Small intestine (tissue), 7 donors: ENCODE measurements around the gene CSNK2A3. TPM values are rescaled to one million over a fixed set of nuclear protein-coding genes. Genes with fewer than 3 reads are reported as not detected.

Source experiments
- DNase-seq, 2 donors: peaks; one replicate each; pipeline versions ENCODE4 v3.0.0 to v3.0.0-alpha.2; 2013
- FAIRE-seq: peaks from 2 replicates; lab custom pipeline; 2012; peaks lifted over from hg19 to GRCh38; lab: Jason Lieb, UNC
- H3K27ac ChIP-seq, 3 donors: one replicate each; pipeline ENCODE4 v1.5.1; 2013; ENCODE audit warnings: low read length in 2 of 3, mild to moderate bottlenecking in 2 of 3, control low read depth in 1 of 3, inconsistent platforms in 1 of 3, low read depth in 1 of 3, moderate library complexity in 1 of 3
- H3K27me3 ChIP-seq, 3 donors: one replicate each; pipeline ENCODE4 v1.6.1; 2013; ENCODE audit warnings: low read length in 3 of 3, inconsistent platforms in 1 of 3; ENCODE audit not compliant: control insufficient read depth in 3 of 3, insufficient read depth in 3 of 3
- H3K36me3 ChIP-seq, 3 donors: one replicate each; pipeline ENCODE4 v1.6.1; 2013; ENCODE audit warnings: low read length in 3 of 3, inconsistent platforms in 1 of 3, low read depth in 1 of 3, mild to moderate bottlenecking in 1 of 3, moderate library complexity in 1 of 3; ENCODE audit not compliant: control insufficient read depth in 3 of 3, insufficient read depth in 2 of 3
- H3K4me1 ChIP-seq, 3 donors: one replicate each; pipeline ENCODE4 v1.6.1; 2013; ENCODE audit warnings: low read length in 2 of 3, inconsistent platforms in 1 of 3, low read depth in 1 of 3, mild to moderate bottlenecking in 1 of 3, moderate library complexity in 1 of 3; ENCODE audit not compliant: control insufficient read depth in 3 of 3, insufficient read depth in 2 of 3
- H3K4me3 ChIP-seq, 3 donors: one replicate each; pipeline ENCODE4 v1.5.1; 2013; ENCODE audit warnings: low read length in 3 of 3, control low read depth in 1 of 3, inconsistent platforms in 1 of 3, low read depth in 1 of 3, mild to moderate bottlenecking in 1 of 3, moderate library complexity in 1 of 3
- H3K9me3 ChIP-seq, 2 donors: one replicate each; pipeline ENCODE4 v1.6.1; 2013; ENCODE audit warnings: low read depth in 1 of 2, low read length in 1 of 2; ENCODE audit not compliant: control insufficient read depth in 2 of 2, insufficient read depth in 1 of 2
- WGBS, 3 donors: extraction: QIAGEN DNeasy Blood & Tissue Kit; methylation state at CpG; one replicate each; pipeline ENCODE4 v1.1.7; 2013; 5-methylcytosine and 5-hydroxymethylcytosine counted together
- polyA plus RNA-seq, 4 donors: library from polyadenylated mRNA; stranded (reverse) in 3 of 4; unstranded in 1 of 4; fragments of 200-250 nt in 3 of 4; fragments of 120-200 nt in 1 of 4; gene quantifications; one replicate each; pipeline versions ENCODE4 v1.2.1 to v1.2.3, GENCODE V29; 2013
- donor health status: healthy with polysubstance abuse.
- donor health status: control.
- donor health status: control.
- donor health status: Bipolar disorder and iron deficiency.
- donor health status: healthy.

CSNK2A3 gene
- polyA plus RNA-seq, 4 donors: 0.51 to 2.8 (median 1.0) TPM

DNA sequence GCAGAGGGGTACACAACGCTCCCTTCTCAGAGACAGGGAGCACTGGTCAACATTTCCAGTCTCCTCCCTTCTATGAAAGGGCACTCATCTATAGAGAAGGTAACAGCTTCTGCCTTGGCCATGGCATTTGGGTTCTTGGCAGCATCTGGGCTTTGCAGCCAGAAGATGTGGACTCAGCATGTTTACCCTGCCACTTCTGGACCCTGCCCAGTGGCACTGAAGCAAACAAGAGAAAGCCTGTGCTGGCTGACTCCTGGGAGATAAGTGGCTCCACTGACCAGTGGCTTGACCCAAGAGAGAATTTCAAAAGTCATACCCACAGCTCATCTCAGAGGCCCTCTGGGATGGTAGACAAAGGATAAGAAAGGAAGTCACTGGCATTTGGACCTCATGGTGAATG lies 8.0 kb downstream of the CSNK2A3 start:
- no peaks in the 10 kb centered on the region for H3K4me1 ChIP-seq
- H3K27ac ChIP-seq: no peak overlapping the region
- no peak overlapping the region for H3K4me3 ChIP-seq
- no peaks in the 10 kb centered on the region for H3K9me3 ChIP-seq
- no peaks in the 10 kb centered on the region for H3K27me3 ChIP-seq
- 81 to 91% (median 90%) methylated on average over 1 of the region's 1 CpG for WGBS, 3 donors
- no peak for DNase-seq
- no peaks in the 10 kb centered on the region for H3K36me3 ChIP-seq
- FAIRE-seq: no peak

DNA sequence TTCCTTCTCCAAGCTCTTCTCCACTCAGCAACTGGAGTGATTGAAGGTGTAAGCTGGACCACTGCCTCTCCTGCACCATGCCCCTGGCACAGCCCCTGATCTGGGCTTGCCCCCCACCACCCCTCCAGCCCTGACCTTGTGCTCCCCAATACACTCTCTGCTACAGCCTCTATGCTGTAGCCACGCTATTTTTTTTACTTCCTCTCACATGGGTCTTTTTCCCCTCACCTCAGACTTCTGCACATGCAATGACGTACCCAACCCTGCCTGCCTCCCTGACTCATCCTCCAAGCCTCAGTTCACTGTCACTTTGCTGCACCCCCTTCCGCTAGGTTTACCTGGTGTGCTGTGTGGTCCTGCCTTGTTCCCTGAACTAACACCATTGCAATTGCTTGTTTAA lies 9.0 kb downstream of the CSNK2A3 start:
- 70 to 78% (median 71%) methylated on average over 3 of the region's 3 CpGs for WGBS, 3 donors
- Histone ChIP-seq H3K4me3 (no peak overlapping the region), H3K27me3 (no peaks in the 10 kb centered on the region), H3K27ac (no peak overlapping the region), H3K9me3 (no peaks in the 10 kb centered on the region), H3K4me1 (no peaks in the 10 kb centered on the region), H3K36me3 (no peaks in the 10 kb centered on the region)
- DNase-seq: no peak
- no peak for FAIRE-seq

DNA sequence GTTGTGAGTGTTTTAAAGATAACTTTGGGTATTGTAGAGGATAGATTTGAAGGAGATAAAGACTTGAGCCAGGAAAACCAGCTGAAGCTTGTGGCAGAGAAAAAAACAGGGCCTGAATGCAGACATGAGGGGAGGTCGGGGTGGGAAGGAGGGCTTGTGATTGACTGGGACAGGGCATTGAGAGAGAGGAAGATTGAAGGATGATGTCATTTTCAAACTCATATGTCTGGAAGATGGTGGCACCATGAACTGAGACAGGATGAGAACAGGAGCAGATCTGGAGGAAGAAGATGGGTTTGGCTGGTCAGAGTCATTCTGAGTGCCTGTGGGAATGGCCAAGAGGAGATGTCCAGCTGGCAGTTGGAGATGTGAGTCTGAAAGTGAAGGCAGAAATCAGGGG lies 14.7 kb downstream of the CSNK2A3 start:
- Histone ChIP-seq H3K4me1 (no peaks in the 10 kb centered on the region), H3K9me3 (no peaks in the 10 kb centered on the region), H3K4me3 (no peak overlapping the region), H3K36me3 (no peaks in the 10 kb centered on the region), H3K27ac (no peak overlapping the region), H3K27me3 (no peaks in the 10 kb centered on the region)
- 56 to 82% (median 63%) methylated on average over 1 of the region's 1 CpG for whole genome bisulfite sequencing, 3 donors
- DNase-seq: no peak
- no peak for FAIRE-seq

DNA sequence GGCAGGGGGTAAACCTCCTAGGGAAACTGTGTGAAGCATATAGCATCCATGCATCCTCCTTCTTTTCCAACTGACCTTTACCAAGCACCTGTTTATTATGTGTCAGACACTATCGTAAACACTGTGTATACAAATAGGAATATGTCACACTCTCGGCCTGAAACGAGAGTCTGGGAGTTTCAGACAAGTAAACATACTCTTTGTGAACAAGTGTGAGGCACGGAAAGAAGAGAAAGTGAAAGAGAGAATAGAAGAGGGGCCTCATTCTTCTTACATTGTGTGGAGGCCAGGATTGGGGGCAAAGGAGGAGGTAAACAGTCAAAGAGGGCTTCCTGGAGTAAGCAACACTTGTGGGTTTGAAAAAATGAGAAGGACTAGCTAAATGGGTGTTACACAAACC lies 16.4 kb downstream of the CSNK2A3 start:
- H3K36me3 ChIP-seq: no peaks in the 10 kb centered on the region
- 22 to 44% (median 29%) methylated on average over 4 of the region's 4 CpGs for whole genome bisulfite sequencing, 3 donors
- H3K4me3 ChIP-seq: no peak overlapping the region
- no peaks in the 10 kb centered on the region for H3K9me3 ChIP-seq
- H3K27me3 ChIP-seq: no peaks in the 10 kb centered on the region
- no peak overlapping the region for H3K27ac ChIP-seq
- DNase-seq: no peak
- no peak for FAIRE-seq
- H3K4me1 ChIP-seq: no peaks in the 10 kb centered on the region

DNA sequence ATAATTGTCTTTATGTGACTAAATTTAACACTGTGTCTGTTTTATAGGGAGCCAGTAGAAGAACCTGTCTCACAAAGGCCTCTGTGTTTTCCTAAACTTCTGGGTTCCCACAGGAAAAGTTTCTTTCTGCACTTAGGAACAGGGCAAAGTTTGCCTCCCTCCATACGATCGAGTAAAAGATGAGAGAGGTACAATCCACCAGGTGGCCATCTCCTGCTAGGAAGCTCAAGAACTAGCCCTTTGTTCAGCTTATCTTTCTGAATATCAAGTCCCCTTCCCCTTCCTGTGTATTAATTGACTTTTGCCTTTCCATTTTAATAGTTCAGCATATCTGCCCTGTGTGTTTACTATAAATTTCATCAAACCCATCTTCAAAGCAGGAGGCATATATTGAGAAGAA lies 18.0 kb downstream of the CSNK2A3 start:
- no peak for DNase-seq
- Histone ChIP-seq H3K4me3 (no peak overlapping the region), H3K27ac (no peak overlapping the region), H3K9me3 (no peaks in the 10 kb centered on the region), H3K4me1 (no peaks in the 10 kb centered on the region), H3K36me3 (no peaks in the 10 kb centered on the region), H3K27me3 (no peaks in the 10 kb centered on the region)
- FAIRE-seq: no peak
- WGBS, 3 donors: 20 to 69% (median 35%) methylated on average over 2 of the region's 2 CpGs

DNA sequence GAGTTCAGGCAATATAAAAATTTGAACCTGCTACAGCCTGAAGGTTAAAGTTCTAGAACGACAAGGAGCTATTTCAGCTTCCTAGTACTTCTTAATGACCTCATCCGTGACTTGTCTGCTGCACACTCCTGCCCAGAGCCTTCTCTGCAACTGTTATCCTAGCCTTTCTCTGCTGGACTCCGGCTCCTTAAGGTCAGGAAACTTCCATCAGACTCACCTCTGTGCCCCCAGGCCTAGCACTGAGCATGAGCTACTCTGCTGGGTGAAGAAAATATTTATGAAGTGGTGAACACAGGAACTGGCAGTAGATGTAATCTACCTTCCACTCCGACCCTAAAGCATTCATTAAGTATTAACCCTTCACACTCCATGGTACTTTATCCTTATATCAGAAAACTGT lies 18.4 kb downstream of the CSNK2A3 start:
- no peak for DNase-seq
- no peak overlapping the region for H3K27ac ChIP-seq
- WGBS, 3 donors: 25 to 52% (median 46%) methylated on average over 4 of the region's 4 CpGs
- H3K4me1 ChIP-seq: no peaks in the 10 kb centered on the region
- no peaks in the 10 kb centered on the region for H3K27me3 ChIP-seq
- no peaks in the 10 kb centered on the region for H3K9me3 ChIP-seq
- no peak overlapping the region for H3K4me3 ChIP-seq
- no peaks in the 10 kb centered on the region for H3K36me3 ChIP-seq
- FAIRE-seq: no peak

DNA sequence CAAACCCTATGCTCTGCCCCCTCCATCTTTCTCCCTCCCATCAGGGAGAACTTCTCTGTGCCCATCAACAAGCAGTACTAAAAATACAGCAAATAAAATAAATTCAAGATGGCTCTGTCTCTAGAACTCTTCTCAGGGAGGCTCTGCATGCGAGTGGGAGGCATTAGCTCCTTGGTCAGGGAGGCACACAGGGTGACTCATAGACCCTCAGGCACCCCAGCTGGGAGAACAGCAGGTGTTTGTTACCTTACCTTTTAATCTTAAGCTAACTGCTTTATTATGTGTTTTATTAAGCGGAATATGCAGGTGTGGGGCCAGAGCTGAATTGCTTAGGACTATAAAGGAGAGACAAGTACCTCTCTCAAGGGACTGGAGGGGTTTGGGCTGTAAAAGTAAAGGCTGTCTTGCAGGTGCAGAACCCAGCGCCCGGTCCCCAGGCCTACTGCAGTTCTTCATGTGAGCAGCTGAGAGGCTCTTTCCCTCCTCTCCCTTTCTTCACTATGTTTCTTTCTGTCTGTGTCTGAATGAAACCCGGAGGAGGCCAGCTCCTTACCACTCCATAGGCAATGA lies 20.8 kb downstream of the CSNK2A3 start:
- FAIRE-seq (no peak), DNase-seq (no peak)
- Histone ChIP-seq H3K27me3 (no peaks in the 10 kb centered on the region), H3K27ac (no peak overlapping the region), H3K4me1 (no peaks in the 10 kb centered on the region), H3K36me3 (no peaks in the 10 kb centered on the region), H3K4me3 (no peak overlapping the region), H3K9me3 (no peaks in the 10 kb centered on the region)
- 55 to 69% (median 66%) methylated on average over 5 of the region's 5 CpGs for WGBS, 3 donors

DNA sequence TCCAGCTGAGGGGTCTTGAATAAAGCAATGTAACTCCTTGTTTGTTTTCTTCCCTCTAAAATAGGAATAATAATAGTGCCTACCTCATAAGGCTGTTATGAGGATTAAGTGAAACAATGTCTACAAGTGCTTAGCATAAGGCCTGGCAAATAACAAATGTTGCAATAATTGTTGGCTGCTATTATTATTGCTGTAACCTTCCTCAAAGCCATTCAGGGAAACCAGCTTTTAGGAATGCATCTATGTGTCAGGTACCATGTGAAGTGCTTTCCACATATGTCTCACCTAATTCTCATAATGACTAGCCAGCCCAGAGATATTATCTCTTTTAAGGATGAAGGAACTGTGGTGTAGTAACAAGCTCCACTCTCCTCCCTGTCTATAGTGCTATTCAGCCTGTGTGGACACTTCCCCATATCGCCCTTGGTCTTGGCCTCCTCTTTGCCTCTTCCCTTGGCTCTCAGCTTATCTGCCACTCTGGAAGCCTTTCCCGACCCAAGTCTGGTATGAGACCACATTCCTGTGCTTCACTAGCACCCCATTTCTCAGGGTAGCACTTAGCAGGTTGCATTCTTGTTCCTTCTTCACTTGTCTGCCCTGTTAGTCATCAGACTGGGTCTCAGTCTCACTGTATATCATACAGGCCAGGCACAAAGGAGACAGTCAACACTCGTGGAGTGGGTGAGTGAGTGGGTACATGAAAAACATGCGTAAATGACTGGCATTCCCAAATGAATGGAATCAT lies 23.8 kb downstream of the CSNK2A3 start:
- FAIRE-seq: no peak
- no peak for DNase-seq

More for the DNA sequence above, 23.8 kb downstream of the CSNK2A3 start:
- Histone ChIP-seq H3K27ac (no peak overlapping the region), H3K9me3 (no peaks in the 10 kb centered on the region), H3K4me1 (no peaks in the 10 kb centered on the region), H3K36me3 (peaks cover 0 to 3% (median 0%) of the 10 kb centered on the region in 3 donors), H3K4me3 (no peak overlapping the region), H3K27me3 (no peaks in the 10 kb centered on the region)
- 58 to 80% (median 71%) methylated on average over 4 of the region's 4 CpGs for WGBS, 3 donors
